Measurements from ENCODE around the gene ATP11B.

DNA sequence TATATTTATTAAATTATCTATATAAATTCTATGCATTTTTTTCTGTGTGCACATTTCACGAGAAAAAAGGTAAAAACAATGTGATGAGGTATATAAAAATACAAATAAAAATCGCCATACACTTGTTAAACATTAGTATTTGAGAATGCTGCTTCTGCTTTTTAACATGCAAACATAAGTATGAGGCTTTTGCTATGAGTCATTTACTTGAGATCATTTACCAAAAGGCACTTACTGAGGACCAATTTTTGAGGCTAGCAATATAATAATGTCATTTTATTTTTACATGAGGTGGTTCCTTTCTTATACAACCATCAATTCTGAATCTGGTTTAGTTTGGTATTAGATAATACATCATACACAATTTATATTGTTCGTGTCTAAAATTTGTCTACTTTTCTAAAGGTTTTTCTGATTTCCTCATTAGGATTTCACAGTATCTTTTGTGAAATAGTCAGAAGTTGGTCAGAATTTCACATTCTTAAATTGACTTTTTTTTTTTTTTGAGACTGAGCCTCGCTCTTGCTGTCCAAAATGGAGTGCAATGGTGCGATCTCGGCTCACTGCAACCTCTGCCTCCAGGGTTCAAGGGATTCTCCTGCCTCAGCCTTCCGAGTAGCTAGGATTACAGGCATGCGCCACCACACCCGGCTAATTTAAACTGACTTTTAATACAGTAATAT is 161.4 kb downstream of the ATP11B start:
- TF ChIP-seq, protein P1, sequence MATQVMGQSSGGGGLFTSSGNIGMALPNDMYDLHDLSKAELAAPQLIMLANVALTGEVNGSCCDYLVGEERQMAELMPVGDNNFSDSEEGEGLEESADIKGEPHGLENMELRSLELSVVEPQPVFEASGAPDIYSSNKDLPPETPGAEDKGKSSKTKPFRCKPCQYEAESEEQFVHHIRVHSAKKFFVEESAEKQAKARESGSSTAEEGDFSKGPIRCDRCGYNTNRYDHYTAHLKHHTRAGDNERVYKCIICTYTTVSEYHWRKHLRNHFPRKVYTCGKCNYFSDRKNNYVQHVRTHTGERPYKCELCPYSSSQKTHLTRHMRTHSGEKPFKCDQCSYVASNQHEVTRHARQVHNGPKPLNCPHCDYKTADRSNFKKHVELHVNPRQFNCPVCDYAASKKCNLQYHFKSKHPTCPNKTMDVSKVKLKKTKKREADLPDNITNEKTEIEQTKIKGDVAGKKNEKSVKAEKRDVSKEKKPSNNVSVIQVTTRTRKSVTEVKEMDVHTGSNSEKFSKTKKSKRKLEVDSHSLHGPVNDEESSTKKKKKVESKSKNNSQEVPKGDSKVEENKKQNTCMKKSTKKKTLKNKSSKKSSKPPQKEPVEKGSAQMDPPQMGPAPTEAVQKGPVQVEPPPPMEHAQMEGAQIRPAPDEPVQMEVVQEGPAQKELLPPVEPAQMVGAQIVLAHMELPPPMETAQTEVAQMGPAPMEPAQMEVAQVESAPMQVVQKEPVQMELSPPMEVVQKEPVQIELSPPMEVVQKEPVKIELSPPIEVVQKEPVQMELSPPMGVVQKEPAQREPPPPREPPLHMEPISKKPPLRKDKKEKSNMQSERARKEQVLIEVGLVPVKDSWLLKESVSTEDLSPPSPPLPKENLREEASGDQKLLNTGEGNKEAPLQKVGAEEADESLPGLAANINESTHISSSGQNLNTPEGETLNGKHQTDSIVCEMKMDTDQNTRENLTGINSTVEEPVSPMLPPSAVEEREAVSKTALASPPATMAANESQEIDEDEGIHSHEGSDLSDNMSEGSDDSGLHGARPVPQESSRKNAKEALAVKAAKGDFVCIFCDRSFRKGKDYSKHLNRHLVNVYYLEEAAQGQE (IDR thresholded peaks at IDR 0.05; ENCODE audit: unreplicated experiment) = no peak
- TF ChIP-seq, protein P2, sequence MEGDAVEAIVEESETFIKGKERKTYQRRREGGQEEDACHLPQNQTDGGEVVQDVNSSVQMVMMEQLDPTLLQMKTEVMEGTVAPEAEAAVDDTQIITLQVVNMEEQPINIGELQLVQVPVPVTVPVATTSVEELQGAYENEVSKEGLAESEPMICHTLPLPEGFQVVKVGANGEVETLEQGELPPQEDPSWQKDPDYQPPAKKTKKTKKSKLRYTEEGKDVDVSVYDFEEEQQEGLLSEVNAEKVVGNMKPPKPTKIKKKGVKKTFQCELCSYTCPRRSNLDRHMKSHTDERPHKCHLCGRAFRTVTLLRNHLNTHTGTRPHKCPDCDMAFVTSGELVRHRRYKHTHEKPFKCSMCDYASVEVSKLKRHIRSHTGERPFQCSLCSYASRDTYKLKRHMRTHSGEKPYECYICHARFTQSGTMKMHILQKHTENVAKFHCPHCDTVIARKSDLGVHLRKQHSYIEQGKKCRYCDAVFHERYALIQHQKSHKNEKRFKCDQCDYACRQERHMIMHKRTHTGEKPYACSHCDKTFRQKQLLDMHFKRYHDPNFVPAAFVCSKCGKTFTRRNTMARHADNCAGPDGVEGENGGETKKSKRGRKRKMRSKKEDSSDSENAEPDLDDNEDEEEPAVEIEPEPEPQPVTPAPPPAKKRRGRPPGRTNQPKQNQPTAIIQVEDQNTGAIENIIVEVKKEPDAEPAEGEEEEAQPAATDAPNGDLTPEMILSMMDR (conservative IDR thresholded peaks at IDR 0.05; ENCODE audit: low read depth in 2 of 2) = no peak
